Aorta (tissue), 5 donors: ENCODE results near the gene DHCR7. TPM values are rescaled to one million over a fixed set of nuclear protein-coding genes. Genes with fewer than 3 reads are reported as not detected.
A peak's percentile ranks its signal among the peaks of the same experiment; 100 is the strongest.

Source experiments
- ATAC-seq: fragments of 200-7000 bp; cut with Tn5 transposase; one replicate; pipeline ENCODE4 v1.9.1; 2022; ENCODE audit warnings: moderate library complexity; ENCODE audit not compliant: low FRiP score
- DNase-seq, 2 donors: peaks; one replicate each; pipeline ENCODE4 v3.0.0-alpha.2; 2020
- H3K27ac ChIP-seq, 2 donors: one replicate each; pipeline ENCODE4 v1.5.1; 2013; ENCODE audit warnings: low read length in 2 of 2, mild to moderate bottlenecking in 2 of 2, moderate library complexity in 2 of 2, control low read depth in 1 of 2, inconsistent platforms in 1 of 2, low read depth in 1 of 2
- H3K27me3 ChIP-seq, 2 donors: one replicate each; pipeline ENCODE4 v1.6.1; 2013; ENCODE audit warnings: control low read depth in 1 of 2, low read length in 1 of 2, mild to moderate bottlenecking in 1 of 2, moderate library complexity in 1 of 2; ENCODE audit not compliant: insufficient read depth in 2 of 2, control insufficient read depth in 1 of 2
- H3K36me3 ChIP-seq, 2 donors: one replicate each; pipeline ENCODE4 v1.6.1; 2013; ENCODE audit warnings: control low read depth in 1 of 2, low read length in 1 of 2, mild to moderate bottlenecking in 1 of 2; ENCODE audit not compliant: insufficient read depth in 2 of 2, control insufficient read depth in 1 of 2
- H3K4me1 ChIP-seq, 2 donors: one replicate each; pipeline ENCODE4 v1.6.1; 2013; ENCODE audit warnings: low read length in 2 of 2, control low read depth in 1 of 2, mild to moderate bottlenecking in 1 of 2, moderate library complexity in 1 of 2; ENCODE audit not compliant: insufficient read depth in 2 of 2, control insufficient read depth in 1 of 2
- H3K4me3 ChIP-seq, 2 donors: one replicate each; pipeline ENCODE4 v1.5.1; 2013; ENCODE audit warnings: low read length in 2 of 2, control low read depth in 1 of 2, mild to moderate bottlenecking in 1 of 2
- H3K9me3 ChIP-seq: one replicate; pipeline ENCODE4 v1.6.1; 2013; ENCODE audit warnings: mild to moderate bottlenecking, low read length; ENCODE audit not compliant: control insufficient read depth
- WGBS, 2 donors: extraction: QIAGEN DNeasy Blood & Tissue Kit; methylation state at CpG; one replicate each; pipeline ENCODE4 v1.1.7; 2013; 5-methylcytosine and 5-hydroxymethylcytosine counted together
- intact Hi-C, 2 donors: fragments of 100-400 bp; cut with DNase I; formaldehyde crosslinking; loops; one replicate each; pipeline versions ENCODE4 v1.14.2 to v1.15.0; 2022
- polyA plus RNA-seq, 2 donors: library from polyadenylated mRNA; stranded (reverse); fragments of 200-250 nt; gene quantifications; one replicate each; pipeline ENCODE4 v1.2.3, GENCODE V29; 2013
- total RNA-seq, 2 donors: library from RNA; stranded (reverse); fragmentation: NEBNext Ultra II Directional; extraction: Animal tissue kit (Norgen Biotek cat#: 25700); gene quantifications; one replicate each; pipeline ENCODE4 v1.2.1, GENCODE V29; 2021
- donor health status: healthy with polysubstance abuse.
- donor health status: Bipolar disorder and iron deficiency.
- donor health status: DM: no; HTN: no; CAD: no.
- donor health status: DM: no; HTN: no; CAD: no.
- donor health status: DM: yes; HTN: yes; CAD: no.

Gene DHCR7
- total and polyA plus RNA-seq, 4 donors = 4.2 to 27.8 (median 13.1) TPM

- Histone ChIP-seq H3K27ac (no peak overlapping the region), H3K27me3 (no peaks in the 10 kb centered on the region), H3K4me1 (no peaks in the 10 kb centered on the region), H3K4me3 (peak overlapping the region in 1 of 2 donors; percentile 91), H3K9me3 (no peaks in the 10 kb centered on the region), H3K36me3 (no peaks in the 10 kb centered on the region)
- WGBS, 2 donors = 65 to 72% methylated on average over 7 of the region's 7 CpGs
- no peak for ATAC-seq
- no peak for DNase-seq
- intact Hi-C loops = loop anchor here in 1 of 2 donors (5.0 kb wide), 1 partner anchor 152 kb away; no protein-coding TSS in a partner anchor
Observed at GRCh38 chr11:71453918-71454304, 5.7 kb upstream of the DHCR7 start.

GRCh38 chr11:71453037-71453917 is 5.1 kb upstream of the DHCR7 start, which contains the start of gene NADSYN1:
TSS of gene NADSYN1 (plus strand) at chr11:71453203. CDS start at chr11:71453297, 94 bp downstream.
- peak within 1 kb of the TSS in 1 of 2 donors; percentile 69 for H3K27ac ChIP-seq
- no peaks in the 10 kb centered on the region for H3K36me3 ChIP-seq
- H3K4me1 ChIP-seq = no peaks in the 10 kb centered on the region
- no peaks in the 10 kb centered on the region for H3K9me3 ChIP-seq
- ATAC-seq (peak; percentile 97), DNase-seq (peak; percentile 99 to 100)
- intact Hi-C loops = loop anchor here in 1 of 2 donors (5.0 kb wide), 1 partner anchor 151 kb away; no protein-coding TSS in a partner anchor
- H3K4me3 ChIP-seq = peak within 1 kb of the TSS; percentile 69 to 91
- 1% methylated on average over 47 to 61 of the region's 61 CpGs for WGBS, 2 donors
- H3K27me3 ChIP-seq = no peaks in the 10 kb centered on the region

GRCh38 chr11:71452199-71453036 is 4.2 kb upstream of the DHCR7 start:
- H3K4me3 ChIP-seq = peak overlapping the region; percentile 64 to 71
- H3K27ac ChIP-seq = peak overlapping the region in 1 of 2 donors; percentile 69
- H3K9me3 ChIP-seq = no peaks in the 10 kb centered on the region
- no peaks in the 10 kb centered on the region for H3K27me3 ChIP-seq
- intact Hi-C loops = loop anchor here in 1 of 2 donors (5.0 kb wide), 1 partner anchor 150 kb away; no protein-coding TSS in a partner anchor
- 3% methylated on average over 40 of the region's 40 CpGs for WGBS, 2 donors
- no peaks in the 10 kb centered on the region for H3K36me3 ChIP-seq
- ATAC-seq (no peak), DNase-seq (peak; percentile 79 to 80)
- H3K4me1 ChIP-seq = no peaks in the 10 kb centered on the region

GRCh38 chr11:71451596-71452198 is 3.5 kb upstream of the DHCR7 start:
- H3K9me3 ChIP-seq = no peaks in the 10 kb centered on the region
- H3K27me3 ChIP-seq = no peaks in the 10 kb centered on the region
- 67 to 72% methylated on average over 9 of the region's 9 CpGs for WGBS, 2 donors
- H3K27ac ChIP-seq = no peak overlapping the region
- no peaks in the 10 kb centered on the region for H3K36me3 ChIP-seq
- ATAC-seq = no peak
- no peak overlapping the region for H3K4me3 ChIP-seq
- H3K4me1 ChIP-seq = no peaks in the 10 kb centered on the region
- DNase-seq = peak; percentile 46 to 52
- intact Hi-C loops = loop anchor here in 1 of 2 donors (5.0 kb wide), 1 partner anchor 149 kb away; no protein-coding TSS in a partner anchor

GRCh38 chr11:71450939-71451338 is 2.7 kb upstream of the DHCR7 start:
- H3K27me3 ChIP-seq = no peaks in the 10 kb centered on the region
- WGBS, 2 donors = 85 to 90% methylated on average over 3 of the region's 3 CpGs
- H3K27ac ChIP-seq = no peak overlapping the region
- no peak for ATAC-seq
- H3K36me3 ChIP-seq = no peaks in the 10 kb centered on the region
- intact Hi-C loops = loop anchor here in 1 of 2 donors (5.0 kb wide), 1 partner anchor 149 kb away; no protein-coding TSS in a partner anchor
- peak in 1 of 2 donors; percentile 6 for DNase-seq
- H3K9me3 ChIP-seq = no peaks in the 10 kb centered on the region
- H3K4me1 ChIP-seq = no peaks in the 10 kb centered on the region
- no peak overlapping the region for H3K4me3 ChIP-seq

- 71 to 78% methylated on average over 2 of the region's 2 CpGs for WGBS, 2 donors
Observed at GRCh38 chr11:71450507-71450906, 2.3 kb upstream of the DHCR7 start.

GRCh38 chr11:71449596-71449995 is 1.4 kb upstream of the DHCR7 start:
- WGBS, 2 donors = 56 to 60% methylated on average over 6 of the region's 6 CpGs
- Histone ChIP-seq H3K4me3 (no peak overlapping the region), H3K27me3 (no peaks in the 10 kb centered on the region), H3K27ac (no peak overlapping the region), H3K4me1 (no peaks in the 10 kb centered on the region), H3K36me3 (no peaks in the 10 kb centered on the region), H3K9me3 (no peaks in the 10 kb centered on the region)
- ATAC-seq (no peak), DNase-seq (peak in 1 of 2 donors; percentile 36)
- intact Hi-C loops = no loop called here

More at GRCh38 chr11:71450507-71450906, 2.3 kb upstream of the DHCR7 start:
- Histone ChIP-seq H3K4me1 (no peaks in the 10 kb centered on the region), H3K9me3 (no peaks in the 10 kb centered on the region), H3K36me3 (no peaks in the 10 kb centered on the region), H3K4me3 (no peak overlapping the region), H3K27me3 (no peaks in the 10 kb centered on the region), H3K27ac (no peak overlapping the region)
- no peak for ATAC-seq
- intact Hi-C loops = loop anchor here in 1 of 2 donors (5.0 kb wide), 1 partner anchor 148 kb away; no protein-coding TSS in a partner anchor
- DNase-seq = no peak

- Histone ChIP-seq H3K36me3 (peaks cover 0 to 2% of the 10 kb centered on the region in 2 donors), H3K9me3 (no peaks in the 10 kb centered on the region), H3K4me3 (peak overlapping the region; percentile 35 to 77), H3K27ac (peak overlapping the region in 1 of 2 donors; percentile 44), H3K4me1 (no peaks in the 10 kb centered on the region), H3K27me3 (no peaks in the 10 kb centered on the region)
- peak; percentile 56 for ATAC-seq
- WGBS, 2 donors = 1% methylated on average over 24 to 31 of the region's 31 CpGs
- DNase-seq = no peak
- intact Hi-C loops = no loop called here
Observed at GRCh38 chr11:71447791-71448256, 369 bp downstream of the DHCR7 start.
